ENCODE measurements around the gene CCDC150.
A peak's percentile ranks its signal among the peaks of the same experiment; 100 is the strongest.

The CCDC150 gene

GRCh38 chr2:196739031-196739430 is 99.5 kb downstream of the CCDC150 start:
- H3K27ac ChIP-seq (ENCODE audit: low read depth, low read length), result no peak overlapping the region
- H3K9ac ChIP-seq (ENCODE audit: low read length), result no peak overlapping the region
- H3K36me3 ChIP-seq (ENCODE audit: control insufficient read depth, insufficient read depth, low read length), result peaks cover 22% of the 10 kb centered on the region
- H3K4me3 ChIP-seq (ENCODE audit: low read depth, low read length), result no peak overlapping the region
- peaks cover 9% of the 10 kb centered on the region; the same call in 1 of the 2 replicates for H3K4me1 ChIP-seq (ENCODE audit: control insufficient read depth, insufficient read depth, low read length)
- H3K27me3 ChIP-seq (ENCODE audit: control insufficient read depth, insufficient read depth, low read length), result no peaks in the 10 kb centered on the region
- H3K9me3 ChIP-seq (ENCODE audit: control insufficient read depth, insufficient read depth, low read depth, low read length), result peaks cover 6% of the 10 kb centered on the region; the same call in 1 of the 2 replicates

- Histone ChIP-seq H3K4me3 (ENCODE audit: low read depth, low read length) (no peak overlapping the region), H3K4me1 (ENCODE audit: control insufficient read depth, insufficient read depth, low read length) (peaks cover 9% of the 10 kb centered on the region; the same call in 1 of the 2 replicates), H3K9me3 (ENCODE audit: control insufficient read depth, insufficient read depth, low read depth, low read length) (no peaks in the 10 kb centered on the region), H3K27me3 (ENCODE audit: control insufficient read depth, insufficient read depth, low read length) (no peaks in the 10 kb centered on the region), H3K36me3 (ENCODE audit: control insufficient read depth, insufficient read depth, low read length) (peaks cover 9% of the 10 kb centered on the region), H3K27ac (ENCODE audit: low read depth, low read length) (no peak overlapping the region), H3K9ac (ENCODE audit: low read length) (no peak overlapping the region)
Measured at GRCh38 chr2:196742216-196742615, 102.7 kb downstream of the CCDC150 start.

GRCh38 chr2:196742685-196743084 is 103.2 kb downstream of the CCDC150 start:
- no peaks in the 10 kb centered on the region for H3K27me3 ChIP-seq (ENCODE audit: control insufficient read depth, insufficient read depth, low read length)
- no peak overlapping the region; the same call in 1 of the 2 replicates for H3K4me3 ChIP-seq (ENCODE audit: low read depth, low read length)
- peaks cover 9% of the 10 kb centered on the region; the same call in 1 of the 2 replicates for H3K4me1 ChIP-seq (ENCODE audit: control insufficient read depth, insufficient read depth, low read length)
- peaks cover 9% of the 10 kb centered on the region for H3K36me3 ChIP-seq (ENCODE audit: control insufficient read depth, insufficient read depth, low read length)
- no peaks in the 10 kb centered on the region for H3K9me3 ChIP-seq (ENCODE audit: control insufficient read depth, insufficient read depth, low read depth, low read length)
- no peak overlapping the region for H3K9ac ChIP-seq (ENCODE audit: low read length)
- H3K27ac ChIP-seq (ENCODE audit: low read depth, low read length), result no peak overlapping the region

GRCh38 chr2:196743165-196743564 is 103.7 kb downstream of the CCDC150 start:
- H3K36me3 ChIP-seq (ENCODE audit: control insufficient read depth, insufficient read depth, low read length), result peaks cover 9% of the 10 kb centered on the region
- no peak overlapping the region for H3K27ac ChIP-seq (ENCODE audit: low read depth, low read length)
- no peak overlapping the region; the same call in 1 of the 2 replicates for H3K4me3 ChIP-seq (ENCODE audit: low read depth, low read length)
- no peaks in the 10 kb centered on the region for H3K27me3 ChIP-seq (ENCODE audit: control insufficient read depth, insufficient read depth, low read length)
- peaks cover 9% of the 10 kb centered on the region; the same call in 1 of the 2 replicates for H3K4me1 ChIP-seq (ENCODE audit: control insufficient read depth, insufficient read depth, low read length)
- no peaks in the 10 kb centered on the region for H3K9me3 ChIP-seq (ENCODE audit: control insufficient read depth, insufficient read depth, low read depth, low read length)
- peak overlapping the region; percentile 29 for H3K9ac ChIP-seq (ENCODE audit: low read length)

- H3K4me1 ChIP-seq (ENCODE audit: control insufficient read depth, insufficient read depth, low read length), result peaks cover 9% of the 10 kb centered on the region; the same call in 1 of the 2 replicates
- no peak overlapping the region for H3K9ac ChIP-seq (ENCODE audit: low read length)
- peaks cover 9% of the 10 kb centered on the region for H3K36me3 ChIP-seq (ENCODE audit: control insufficient read depth, insufficient read depth, low read length)
- no peaks in the 10 kb centered on the region for H3K27me3 ChIP-seq (ENCODE audit: control insufficient read depth, insufficient read depth, low read length)
- no peak overlapping the region for H3K27ac ChIP-seq (ENCODE audit: low read depth, low read length)
- no peak overlapping the region for H3K4me3 ChIP-seq (ENCODE audit: low read depth, low read length)
- no peaks in the 10 kb centered on the region for H3K9me3 ChIP-seq (ENCODE audit: control insufficient read depth, insufficient read depth, low read depth, low read length)
Measured at GRCh38 chr2:196745711-196746110, 106.2 kb downstream of the CCDC150 start.

- peaks cover 11% of the 10 kb centered on the region; the same call in 1 of the 2 replicates for H3K4me1 ChIP-seq (ENCODE audit: control insufficient read depth, insufficient read depth, low read length)
- no peaks in the 10 kb centered on the region for H3K9me3 ChIP-seq (ENCODE audit: control insufficient read depth, insufficient read depth, low read depth, low read length)
- no peak overlapping the region for H3K27ac ChIP-seq (ENCODE audit: low read depth, low read length)
- no peaks in the 10 kb centered on the region for H3K27me3 ChIP-seq (ENCODE audit: control insufficient read depth, insufficient read depth, low read length)
- peaks cover 7% of the 10 kb centered on the region for H3K36me3 ChIP-seq (ENCODE audit: control insufficient read depth, insufficient read depth, low read length)
- no peak overlapping the region for H3K4me3 ChIP-seq (ENCODE audit: low read depth, low read length)
- no peak overlapping the region for H3K9ac ChIP-seq (ENCODE audit: low read length)
Measured at GRCh38 chr2:196747400-196747799, 107.9 kb downstream of the CCDC150 start.

- Histone ChIP-seq H3K27ac (ENCODE audit: low read depth, low read length) (no peak overlapping the region), H3K9me3 (ENCODE audit: control insufficient read depth, insufficient read depth, low read depth, low read length) (no peaks in the 10 kb centered on the region)
Measured at GRCh38 chr2:196748123-196748522, 108.6 kb downstream of the CCDC150 start.

GRCh38 chr2:196750291-196750923 is 110.9 kb downstream of the CCDC150 start:
- H3K4me1 ChIP-seq (ENCODE audit: control insufficient read depth, insufficient read depth, low read length), result peaks cover 3% of the 10 kb centered on the region; the same call in 1 of the 2 replicates
- no peaks in the 10 kb centered on the region for H3K9me3 ChIP-seq (ENCODE audit: control insufficient read depth, insufficient read depth, low read depth, low read length)
- H3K4me3 ChIP-seq (ENCODE audit: low read depth, low read length), result no peak overlapping the region
- H3K36me3 ChIP-seq (ENCODE audit: control insufficient read depth, insufficient read depth, low read length), result no peaks in the 10 kb centered on the region
- no peak overlapping the region for H3K27ac ChIP-seq (ENCODE audit: low read depth, low read length)
- H3K27me3 ChIP-seq (ENCODE audit: control insufficient read depth, insufficient read depth, low read length), result no peaks in the 10 kb centered on the region
- H3K9ac ChIP-seq (ENCODE audit: low read length), result no peak overlapping the region

More at GRCh38 chr2:196748123-196748522, 108.6 kb downstream of the CCDC150 start:
- peaks cover 1% of the 10 kb centered on the region; the same call in 1 of the 2 replicates for H3K36me3 ChIP-seq (ENCODE audit: control insufficient read depth, insufficient read depth, low read length)
- no peak overlapping the region for H3K4me3 ChIP-seq (ENCODE audit: low read depth, low read length)
- H3K27me3 ChIP-seq (ENCODE audit: control insufficient read depth, insufficient read depth, low read length), result no peaks in the 10 kb centered on the region
- H3K9ac ChIP-seq (ENCODE audit: low read length), result no peak overlapping the region
- peaks cover 4% of the 10 kb centered on the region; the same call in 1 of the 2 replicates for H3K4me1 ChIP-seq (ENCODE audit: control insufficient read depth, insufficient read depth, low read length)

GRCh38 chr2:196750977-196751631 is 111.6 kb downstream of the CCDC150 start:
- Histone ChIP-seq H3K4me1 (ENCODE audit: control insufficient read depth, insufficient read depth, low read length) (peaks cover 3% of the 10 kb centered on the region; the same call in 1 of the 2 replicates), H3K27me3 (ENCODE audit: control insufficient read depth, insufficient read depth, low read length) (no peaks in the 10 kb centered on the region), H3K36me3 (ENCODE audit: control insufficient read depth, insufficient read depth, low read length) (no peaks in the 10 kb centered on the region), H3K9me3 (ENCODE audit: control insufficient read depth, insufficient read depth, low read depth, low read length) (no peaks in the 10 kb centered on the region), H3K27ac (ENCODE audit: low read depth, low read length) (no peak overlapping the region), H3K9ac (ENCODE audit: low read length) (no peak overlapping the region), H3K4me3 (ENCODE audit: low read depth, low read length) (no peak overlapping the region)

GRCh38 chr2:196758474-196759377 is 119.2 kb downstream of the CCDC150 start:
- H3K4me3 ChIP-seq (ENCODE audit: low read depth, low read length), result no peak overlapping the region
- no peaks in the 10 kb centered on the region for H3K4me1 ChIP-seq (ENCODE audit: control insufficient read depth, insufficient read depth, low read length)
- H3K27ac ChIP-seq (ENCODE audit: low read depth, low read length), result no peak overlapping the region
- H3K9me3 ChIP-seq (ENCODE audit: control insufficient read depth, insufficient read depth, low read depth, low read length), result no peaks in the 10 kb centered on the region
- no peak overlapping the region for H3K9ac ChIP-seq (ENCODE audit: low read length)
- H3K27me3 ChIP-seq (ENCODE audit: control insufficient read depth, insufficient read depth, low read length), result no peaks in the 10 kb centered on the region
- H3K36me3 ChIP-seq (ENCODE audit: control insufficient read depth, insufficient read depth, low read length), result peaks cover 11% of the 10 kb centered on the region
